Measurements from ENCODE around the gene PLB1.
A peak's percentile ranks its signal among the peaks of the same experiment; 100 is the strongest.

DNA sequence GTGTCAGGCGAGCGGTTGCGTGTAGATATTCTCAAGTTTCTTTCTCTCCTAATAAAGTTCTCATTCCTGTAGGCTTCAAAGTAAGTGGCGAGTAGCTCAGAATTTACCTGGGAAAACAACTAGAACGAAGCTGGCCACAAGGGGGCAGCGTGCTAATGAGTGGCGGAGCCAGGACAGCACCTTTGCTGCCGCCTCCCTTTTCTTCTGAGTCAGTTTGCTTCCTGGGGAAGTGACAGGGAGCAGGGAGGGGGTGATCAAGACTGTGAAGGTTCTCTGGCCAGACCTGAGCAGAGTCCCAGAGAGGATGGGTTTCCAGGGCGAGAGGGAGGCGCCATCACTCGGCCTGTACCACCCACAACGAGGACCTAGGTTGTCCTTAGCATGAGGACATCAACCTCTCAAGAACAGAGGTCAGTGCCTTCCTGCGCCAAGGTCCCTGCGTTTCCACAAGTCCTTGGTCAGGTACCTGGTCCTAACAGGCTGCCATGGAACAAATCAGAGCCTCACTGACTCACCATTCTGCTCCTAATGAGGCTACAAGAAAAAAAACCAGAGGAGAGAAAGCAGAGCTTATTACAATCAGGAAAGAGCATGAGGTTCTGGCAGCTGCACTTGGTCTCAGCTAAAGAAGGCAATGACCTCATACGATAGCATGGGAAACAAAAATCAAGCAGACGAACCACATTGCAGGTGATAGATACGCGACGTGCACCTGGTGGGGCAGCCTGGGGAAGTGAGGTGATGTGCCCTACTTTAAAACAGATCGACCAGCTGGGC, 98.7 kb downstream of the PLB1 start:
- TF ChIP-seq CTCF (conservative IDR thresholded peaks at IDR 0.05; ENCODE audit: low read length), result peak; percentile 87
- TF ChIP-seq EZH2phosphoT487 (IDR thresholded peaks at IDR 0.05; ENCODE audit: borderline replicate concordance), result no peak
